Mucosa of rectum (tissue), 2 donors: Measurements from ENCODE around the gene MYO1F.
A peak's percentile ranks its signal among the peaks of the same experiment; 100 is the strongest.

Source experiments
- H3K27ac ChIP-seq, 2 donors: one replicate each; pipeline ENCODE4 v1.7.0; 2013; ENCODE audit warnings: inconsistent platforms in 2 of 2, low read depth in 2 of 2, low read length in 2 of 2
- H3K27me3 ChIP-seq, 2 donors: one replicate each; pipeline ENCODE4 v1.7.0; 2013; ENCODE audit warnings: low read length in 2 of 2; ENCODE audit not compliant: control insufficient read depth in 2 of 2, insufficient read depth in 2 of 2
- H3K36me3 ChIP-seq, 2 donors: one replicate each; pipeline ENCODE4 v1.7.0; 2013; ENCODE audit warnings: low read length in 2 of 2; ENCODE audit not compliant: control insufficient read depth in 2 of 2, insufficient read depth in 2 of 2
- H3K4me1 ChIP-seq, 2 donors: one replicate each; pipeline ENCODE4 v1.7.0; 2013; ENCODE audit warnings: low read length in 2 of 2, mild to moderate bottlenecking in 1 of 2; ENCODE audit not compliant: control insufficient read depth in 2 of 2, insufficient read depth in 2 of 2
- H3K4me3 ChIP-seq, 2 donors: one replicate each; pipeline ENCODE4 v1.7.0; 2013; ENCODE audit warnings: low read length in 2 of 2
- H3K9ac ChIP-seq, 2 donors: one replicate each; pipeline ENCODE4 v1.7.0; 2013; ENCODE audit warnings: low read length in 2 of 2, low read depth in 1 of 2, mild to moderate bottlenecking in 1 of 2
- H3K9me3 ChIP-seq, 2 donors: one replicate each; pipeline ENCODE4 v1.7.0; 2013; ENCODE audit warnings: low read length in 2 of 2; ENCODE audit not compliant: control insufficient read depth in 2 of 2
- donor health status: healthy.
- donor health status: Normal muscosa, but diverticular disease.

The MYO1F gene

DNA sequence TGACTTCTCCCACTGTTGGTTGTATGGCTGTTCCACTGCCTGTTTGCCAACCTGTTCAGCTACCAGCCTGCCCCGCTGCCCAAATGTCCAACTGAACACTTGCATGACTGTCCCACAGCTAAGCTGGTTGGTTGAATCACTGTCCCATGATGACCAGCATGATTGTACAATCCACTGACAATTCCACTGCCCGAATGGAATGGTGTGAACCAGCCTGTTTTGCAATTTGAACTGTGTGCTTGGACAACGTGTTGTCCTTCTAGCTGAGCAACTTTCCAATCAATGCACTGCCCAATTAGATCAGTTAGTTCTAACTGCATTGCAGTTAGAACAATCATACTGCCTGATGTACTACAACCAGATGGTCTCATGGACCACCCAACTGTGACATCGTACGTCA, 24.6 kb upstream of the MYO1F start:
- Histone ChIP-seq H3K4me3 (no peak overlapping the region), H3K27me3 (no peaks in the 10 kb centered on the region), H3K36me3 (peaks cover 0 to 7% of the 10 kb centered on the region in 2 donors), H3K9ac (no peak overlapping the region), H3K27ac (no peak overlapping the region), H3K4me1 (no peaks in the 10 kb centered on the region), H3K9me3 (no peaks in the 10 kb centered on the region)

DNA sequence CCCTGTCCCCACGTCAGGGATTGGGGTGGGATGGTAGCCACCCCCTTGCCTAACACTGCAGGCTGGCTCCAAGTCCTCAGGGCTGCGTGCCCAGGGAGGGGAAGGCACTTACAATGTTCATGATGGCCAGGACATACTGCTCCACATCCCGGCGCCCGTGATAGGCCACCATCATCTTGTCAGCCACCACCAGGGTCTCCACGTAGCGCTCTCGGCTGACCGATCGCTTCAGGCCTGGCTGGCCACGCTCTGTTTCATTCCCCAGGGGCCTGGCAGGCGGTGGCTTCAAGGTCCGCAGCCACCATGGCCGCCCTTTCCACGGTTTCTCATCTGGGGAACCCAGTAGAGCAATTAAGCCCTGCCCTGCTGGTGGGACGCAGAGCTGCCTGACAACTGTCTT, 23.6 kb upstream of the MYO1F start:
- Histone ChIP-seq H3K9me3 (no peaks in the 10 kb centered on the region), H3K9ac (no peak overlapping the region), H3K27ac (no peak overlapping the region), H3K4me1 (no peaks in the 10 kb centered on the region), H3K27me3 (no peaks in the 10 kb centered on the region), H3K36me3 (peaks cover 3 to 7% of the 10 kb centered on the region in 2 donors), H3K4me3 (no peak overlapping the region)

DNA sequence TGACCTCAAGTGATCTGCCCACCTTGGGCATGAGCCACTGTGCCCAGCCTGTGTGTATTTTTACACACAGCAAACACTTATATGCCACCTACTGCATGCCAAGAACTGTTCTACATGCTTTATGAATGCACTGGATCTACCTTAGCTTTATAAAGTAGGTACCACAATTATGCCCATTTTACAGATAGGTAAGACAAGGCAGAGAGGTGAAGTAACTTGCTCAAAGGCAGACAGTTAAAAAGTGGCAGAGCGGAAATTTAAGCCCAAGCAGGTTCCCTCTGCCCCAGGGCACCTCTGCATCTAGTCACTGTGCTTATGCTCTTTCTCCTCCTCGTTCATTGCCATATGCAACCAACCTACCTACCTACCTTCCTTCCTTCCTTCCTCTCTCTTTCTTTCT, 22.8 kb upstream of the MYO1F start:
- peaks cover 3 to 7% of the 10 kb centered on the region in 2 donors for H3K36me3 ChIP-seq

DNA sequence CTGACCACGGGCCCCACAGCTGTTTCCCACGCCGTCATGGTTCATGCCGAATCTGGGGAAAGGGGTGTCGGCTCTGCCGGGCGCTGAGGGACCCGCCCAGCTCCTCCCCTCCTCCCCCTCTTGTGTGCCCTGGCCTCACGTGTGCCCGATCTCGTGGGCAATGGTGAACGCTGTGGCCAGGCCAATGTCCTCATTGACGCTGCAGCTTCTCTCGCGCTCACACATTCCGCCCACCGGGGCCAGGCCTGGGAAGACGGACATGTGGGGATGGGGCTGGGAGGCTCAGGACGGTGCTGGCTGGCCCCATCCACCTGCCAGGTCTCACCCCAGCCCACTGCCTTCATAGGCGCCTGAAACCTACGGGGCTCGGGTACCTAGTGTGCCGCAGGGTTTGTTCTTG, 18.9 kb upstream of the MYO1F start:
- H3K27ac ChIP-seq, result no peak overlapping the region

More for the DNA sequence above, 22.8 kb upstream of the MYO1F start:
- Histone ChIP-seq H3K27me3 (no peaks in the 10 kb centered on the region), H3K4me3 (no peak overlapping the region), H3K9ac (no peak overlapping the region), H3K27ac (no peak overlapping the region), H3K4me1 (no peaks in the 10 kb centered on the region), H3K9me3 (no peaks in the 10 kb centered on the region)

DNA sequence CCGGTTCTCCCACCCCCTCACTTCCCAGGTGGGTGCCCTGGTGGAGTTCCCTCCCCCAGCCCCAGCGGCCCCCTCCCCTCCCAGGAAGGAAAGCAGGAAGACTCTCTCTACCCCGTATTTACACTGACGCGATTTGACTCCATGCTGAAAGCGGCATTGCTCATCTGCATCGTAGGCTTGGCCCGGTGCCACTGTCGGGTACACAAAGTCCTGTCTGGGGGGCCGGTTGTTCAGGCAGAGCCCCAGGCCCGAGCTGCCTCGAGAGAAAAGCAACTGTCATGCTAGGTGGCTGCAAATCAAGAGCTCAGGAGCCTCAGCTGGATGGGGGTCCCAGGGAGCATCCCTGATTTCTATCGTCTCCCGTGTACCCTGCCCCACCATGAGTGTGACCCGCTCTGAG, 18.4 kb upstream of the MYO1F start:
- Histone ChIP-seq H3K9ac (no peak overlapping the region), H3K36me3 (peaks cover 0 to 3% of the 10 kb centered on the region in 2 donors), H3K27ac (no peak overlapping the region), H3K27me3 (no peaks in the 10 kb centered on the region), H3K4me1 (peaks cover 4 to 6% of the 10 kb centered on the region in 2 donors), H3K4me3 (no peak overlapping the region), H3K9me3 (peaks cover 4 to 5% of the 10 kb centered on the region in 2 donors)

More for the DNA sequence above, 18.9 kb upstream of the MYO1F start:
- Histone ChIP-seq H3K9ac (no peak overlapping the region), H3K9me3 (peaks cover 4 to 5% of the 10 kb centered on the region in 2 donors), H3K4me1 (peaks cover 4 to 6% of the 10 kb centered on the region in 2 donors), H3K36me3 (peaks cover 0 to 3% of the 10 kb centered on the region in 2 donors), H3K4me3 (no peak overlapping the region), H3K27me3 (no peaks in the 10 kb centered on the region)

DNA sequence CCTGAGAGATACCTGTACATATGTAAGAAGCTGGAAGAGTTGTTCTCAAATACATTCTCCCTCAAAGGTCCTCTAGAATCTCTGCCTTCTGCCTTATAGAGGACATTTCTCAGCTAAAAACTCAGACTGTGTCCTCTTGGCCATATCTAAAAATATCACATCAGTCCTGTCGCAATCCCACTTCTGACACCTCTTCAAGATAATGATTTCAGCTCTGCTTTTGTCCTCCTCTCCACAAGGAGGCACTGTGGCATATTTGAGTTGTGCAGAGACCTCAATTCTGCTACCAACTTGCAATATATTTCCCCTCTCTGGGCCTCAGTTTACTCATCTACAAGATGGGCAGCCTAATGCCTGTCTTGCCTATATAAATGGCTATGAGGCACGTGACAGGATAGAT, 16.7 kb upstream of the MYO1F start:
- H3K36me3 ChIP-seq, result peaks cover 0 to 3% of the 10 kb centered on the region in 2 donors
- H3K9ac ChIP-seq, result no peak overlapping the region
- H3K27me3 ChIP-seq, result no peaks in the 10 kb centered on the region
- no peak overlapping the region for H3K27ac ChIP-seq
- H3K4me3 ChIP-seq, result no peak overlapping the region
- peaks cover 4 to 5% of the 10 kb centered on the region in 2 donors for H3K9me3 ChIP-seq
- peaks cover 4 to 6% of the 10 kb centered on the region in 2 donors for H3K4me1 ChIP-seq

DNA sequence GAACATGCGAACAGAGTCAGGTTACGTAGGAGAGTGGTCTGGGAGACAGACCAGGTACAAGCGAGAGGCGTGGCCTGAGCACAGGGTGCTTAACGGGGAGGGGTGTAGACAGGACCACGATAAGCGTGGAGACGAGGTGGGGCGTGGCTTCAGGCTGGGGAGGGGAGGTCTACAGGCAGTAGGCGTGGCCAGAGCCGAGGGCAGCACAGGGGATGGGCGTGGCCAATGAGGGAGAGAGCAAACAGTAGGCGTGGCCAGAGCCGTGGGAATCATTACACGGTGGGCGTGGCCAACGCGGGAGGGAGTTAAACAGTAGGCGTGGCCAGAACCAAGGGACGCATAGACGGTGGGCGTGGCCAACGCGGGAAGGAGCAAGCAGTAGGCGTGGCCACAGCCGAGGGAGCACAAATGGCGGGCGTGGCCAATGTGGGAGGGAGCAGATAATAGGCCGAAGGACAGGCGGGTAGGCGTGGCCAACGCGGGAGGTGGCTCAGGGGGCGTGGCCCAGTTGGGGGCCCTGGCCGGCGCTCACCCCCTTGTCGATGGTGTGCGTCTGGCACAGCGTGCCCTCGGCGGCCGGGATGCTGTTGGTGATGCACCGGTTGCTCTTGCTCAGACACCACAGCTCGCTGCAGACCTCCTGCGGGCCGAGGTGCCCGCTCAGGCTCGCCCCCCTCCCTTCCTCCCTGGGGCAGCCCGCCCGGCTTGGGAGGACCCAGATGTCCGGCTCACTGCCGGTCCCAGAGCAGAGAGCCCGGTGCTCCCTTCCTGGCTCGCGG, 15.2 kb upstream of the MYO1F start:
- H3K4me1 ChIP-seq, result peaks cover 4 to 6% of the 10 kb centered on the region in 2 donors
- H3K27me3 ChIP-seq, result no peaks in the 10 kb centered on the region
- no peak overlapping the region for H3K27ac ChIP-seq
- H3K9me3 ChIP-seq, result peaks cover 4 to 5% of the 10 kb centered on the region in 2 donors
- peak overlapping the region; percentile 20 to 65 for H3K4me3 ChIP-seq
- H3K9ac ChIP-seq, result peak overlapping the region in 1 of 2 donors; percentile 0
- H3K36me3 ChIP-seq, result peaks cover 0 to 3% of the 10 kb centered on the region in 2 donors

DNA sequence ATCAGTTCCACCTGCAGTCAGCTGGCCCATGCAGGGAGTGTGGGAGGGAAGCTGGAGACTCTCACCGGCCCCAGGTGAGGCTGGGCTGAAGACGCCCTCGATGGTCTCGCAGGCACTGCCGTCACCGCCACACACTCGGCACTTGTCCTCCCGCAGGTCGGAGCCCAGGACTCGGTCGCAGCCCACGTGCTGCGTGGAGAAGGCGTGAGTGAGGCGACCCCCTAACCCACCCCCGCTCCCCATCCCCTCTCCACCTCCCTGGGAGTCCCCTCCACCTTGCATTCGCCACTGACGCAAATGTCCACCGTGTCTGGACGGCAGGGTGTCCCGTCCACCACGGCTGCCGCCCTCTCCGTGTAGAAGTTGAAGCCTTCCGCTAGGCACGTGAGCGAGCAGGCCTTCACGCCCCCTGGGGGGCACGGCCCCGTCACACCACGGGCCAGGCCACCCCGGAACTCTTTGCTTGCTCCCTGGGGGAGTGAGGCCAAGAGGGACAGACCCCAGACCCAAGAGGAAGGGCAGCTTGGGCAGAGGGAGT, 12.0 kb upstream of the MYO1F start:
- H3K4me1 ChIP-seq, result peaks cover 4 to 6% of the 10 kb centered on the region in 2 donors
- no peaks in the 10 kb centered on the region for H3K27me3 ChIP-seq
- no peaks in the 10 kb centered on the region for H3K36me3 ChIP-seq
- H3K27ac ChIP-seq, result no peak overlapping the region
- H3K4me3 ChIP-seq, result no peak overlapping the region
- no peak overlapping the region for H3K9ac ChIP-seq
- peaks cover 4 to 5% of the 10 kb centered on the region in 2 donors for H3K9me3 ChIP-seq

DNA sequence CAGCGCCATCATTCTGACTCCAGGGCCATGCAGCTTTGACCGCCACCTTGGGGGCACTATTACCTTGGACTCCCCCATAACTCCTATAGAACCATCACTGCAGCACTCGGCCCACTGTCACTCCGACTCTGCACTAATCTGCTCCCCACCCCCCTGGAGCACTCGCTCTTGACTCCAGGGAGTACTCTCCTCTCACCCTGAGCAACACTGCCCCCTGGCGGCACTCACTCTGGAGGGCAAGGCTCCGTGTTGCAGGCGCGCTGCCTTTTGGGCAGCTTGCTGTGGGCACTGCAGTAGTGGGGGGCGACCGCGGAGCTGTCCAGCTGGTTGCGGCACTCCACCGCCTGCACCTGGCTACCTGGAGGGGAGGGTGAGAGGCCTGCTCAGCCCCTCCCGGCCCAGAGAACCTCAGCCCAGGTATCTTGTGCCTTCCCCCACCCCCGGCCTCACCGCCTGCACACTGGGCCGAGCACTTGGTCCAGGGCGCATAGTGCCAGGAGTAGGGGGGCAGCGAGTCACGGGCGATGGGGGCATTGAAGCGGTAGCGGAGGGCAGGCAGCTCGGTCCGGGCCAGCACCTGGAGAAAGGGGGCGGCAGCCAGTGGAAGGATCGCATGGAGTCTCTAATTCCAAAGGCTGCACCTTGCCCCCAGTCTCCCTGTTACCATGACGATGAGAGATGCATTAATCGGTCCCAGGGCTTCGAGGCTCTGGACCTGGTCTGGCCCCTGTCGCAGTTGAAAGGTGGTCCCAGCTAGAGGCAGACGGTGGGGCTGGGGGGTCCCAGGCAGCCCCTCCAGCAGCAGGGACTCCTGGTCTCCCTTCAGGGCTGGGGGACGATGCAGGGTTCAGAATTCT, 8.9 kb upstream of the MYO1F start:
- H3K27me3 ChIP-seq, result no peaks in the 10 kb centered on the region
- H3K4me3 ChIP-seq, result no peak overlapping the region
- no peaks in the 10 kb centered on the region for H3K9me3 ChIP-seq
- no peak overlapping the region for H3K9ac ChIP-seq
- no peaks in the 10 kb centered on the region for H3K4me1 ChIP-seq
- H3K36me3 ChIP-seq, result no peaks in the 10 kb centered on the region
- no peak overlapping the region for H3K27ac ChIP-seq
